GM12873 (cell line): ENCODE results near the gene ZC3H18.

Experiments used
- CTCF ChIP-seq: IDR thresholded peaks from 2 replicates; pipeline ENCODE4 v1.5.1; 2012; ENCODE audit warnings: low read depth, mild to moderate bottlenecking, moderate library complexity, low read length, control low read depth; ENCODE audit not compliant: insufficient read depth; ENCODE audit errors: missing control alignments

The ZC3H18 gene

GRCh38 chr16:88538366-88539060 lies 31.7 kb upstream of the ZC3H18 start:
- no peak for TF ChIP-seq CTCF

GRCh38 chr16:88539261-88539651 lies 30.9 kb upstream of the ZC3H18 start:
- no peak for TF ChIP-seq CTCF

GRCh38 chr16:88539652-88540345 lies 30.4 kb upstream of the ZC3H18 start:
- TF ChIP-seq CTCF: peak; percentile 10

GRCh38 chr16:88540346-88540977 lies 29.7 kb upstream of the ZC3H18 start:
- TF ChIP-seq CTCF: no peak

GRCh38 chr16:88541831-88542616 lies 28.2 kb upstream of the ZC3H18 start:
- TF ChIP-seq CTCF: no peak

- no peak for TF ChIP-seq CTCF
Observed at GRCh38 chr16:88543230-88543813, 26.9 kb upstream of the ZC3H18 start.

- no peak for TF ChIP-seq CTCF
Observed at GRCh38 chr16:88545781-88546180, 24.4 kb upstream of the ZC3H18 start.
